Measurements from ENCODE around the gene CIT. TPM values are rescaled to one million over a fixed set of nuclear protein-coding genes. Genes with fewer than 3 reads are reported as not detected.
"Not testable (repeated sequence)": the region's sequence is repeated elsewhere in the genome, so short reads cannot be mapped to it uniquely, and the experiment has no call there.

CIT gene, protein sequence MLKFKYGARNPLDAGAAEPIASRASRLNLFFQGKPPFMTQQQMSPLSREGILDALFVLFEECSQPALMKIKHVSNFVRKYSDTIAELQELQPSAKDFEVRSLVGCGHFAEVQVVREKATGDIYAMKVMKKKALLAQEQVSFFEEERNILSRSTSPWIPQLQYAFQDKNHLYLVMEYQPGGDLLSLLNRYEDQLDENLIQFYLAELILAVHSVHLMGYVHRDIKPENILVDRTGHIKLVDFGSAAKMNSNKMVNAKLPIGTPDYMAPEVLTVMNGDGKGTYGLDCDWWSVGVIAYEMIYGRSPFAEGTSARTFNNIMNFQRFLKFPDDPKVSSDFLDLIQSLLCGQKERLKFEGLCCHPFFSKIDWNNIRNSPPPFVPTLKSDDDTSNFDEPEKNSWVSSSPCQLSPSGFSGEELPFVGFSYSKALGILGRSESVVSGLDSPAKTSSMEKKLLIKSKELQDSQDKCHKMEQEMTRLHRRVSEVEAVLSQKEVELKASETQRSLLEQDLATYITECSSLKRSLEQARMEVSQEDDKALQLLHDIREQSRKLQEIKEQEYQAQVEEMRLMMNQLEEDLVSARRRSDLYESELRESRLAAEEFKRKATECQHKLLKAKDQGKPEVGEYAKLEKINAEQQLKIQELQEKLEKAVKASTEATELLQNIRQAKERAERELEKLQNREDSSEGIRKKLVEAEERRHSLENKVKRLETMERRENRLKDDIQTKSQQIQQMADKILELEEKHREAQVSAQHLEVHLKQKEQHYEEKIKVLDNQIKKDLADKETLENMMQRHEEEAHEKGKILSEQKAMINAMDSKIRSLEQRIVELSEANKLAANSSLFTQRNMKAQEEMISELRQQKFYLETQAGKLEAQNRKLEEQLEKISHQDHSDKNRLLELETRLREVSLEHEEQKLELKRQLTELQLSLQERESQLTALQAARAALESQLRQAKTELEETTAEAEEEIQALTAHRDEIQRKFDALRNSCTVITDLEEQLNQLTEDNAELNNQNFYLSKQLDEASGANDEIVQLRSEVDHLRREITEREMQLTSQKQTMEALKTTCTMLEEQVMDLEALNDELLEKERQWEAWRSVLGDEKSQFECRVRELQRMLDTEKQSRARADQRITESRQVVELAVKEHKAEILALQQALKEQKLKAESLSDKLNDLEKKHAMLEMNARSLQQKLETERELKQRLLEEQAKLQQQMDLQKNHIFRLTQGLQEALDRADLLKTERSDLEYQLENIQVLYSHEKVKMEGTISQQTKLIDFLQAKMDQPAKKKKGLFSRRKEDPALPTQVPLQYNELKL (N-terminal part only)
- 28.2 TPM for polyA plus RNA-seq (2012; ENCODE audit: insufficient read depth, insufficient read length)

- peak within 1 kb of the TSS; percentile 95 for H3K4me3 ChIP-seq (ENCODE audit: low read length)
- DNase-seq (ENCODE audit: low read depth, low spot score), result peak; percentile 96
Measured at GRCh38 chr12:119876761-119877638, at the start of gene CIT. TSS of gene CIT (minus strand) at chr12:119877320. CDS start at chr12:119876168, 1,152 bp downstream.

- H3K4me3 ChIP-seq (ENCODE audit: low read length), result no peak overlapping the region
- DNase-seq (ENCODE audit: low read depth, low spot score), result no peak
Measured at GRCh38 chr12:119925269-119925668, 48.1 kb upstream of the CIT start.

GRCh38 chr12:119920064-119920463 lies 42.9 kb upstream of the CIT start:
- DNase-seq (ENCODE audit: low read depth, low spot score), result no peak
- no peak overlapping the region for H3K4me3 ChIP-seq (ENCODE audit: low read length)

DNA sequence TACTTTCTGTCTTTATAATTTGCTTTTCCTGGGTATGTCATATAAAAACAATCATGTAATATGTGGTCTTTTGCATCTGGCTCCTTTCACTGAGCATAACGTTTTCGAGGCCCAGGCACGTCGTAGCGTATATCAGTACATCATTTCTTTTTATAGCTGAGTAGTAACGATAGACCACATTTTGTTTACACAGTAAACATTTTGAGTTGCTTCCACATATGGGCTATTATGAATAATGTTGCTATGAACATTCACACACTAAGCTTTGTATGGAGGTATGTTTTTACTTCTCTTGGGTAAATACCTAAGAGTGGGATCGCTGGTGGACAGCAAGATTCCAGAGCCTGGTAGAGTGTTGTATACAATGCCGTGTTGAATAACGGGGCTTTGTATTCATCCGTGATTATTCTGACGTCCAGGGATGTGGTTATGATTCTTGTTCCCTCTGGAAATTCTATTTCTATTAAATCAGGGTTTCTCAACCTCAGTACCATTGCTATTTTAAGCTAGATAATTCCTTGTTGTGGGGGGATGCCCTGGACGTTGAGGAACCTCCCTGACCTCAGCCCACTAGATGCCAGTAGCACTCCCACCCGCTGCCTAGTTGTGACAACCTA lies 38.9 kb upstream of the CIT start:
- no peak overlapping the region for H3K4me3 ChIP-seq (ENCODE audit: low read length)
- DNase-seq (ENCODE audit: low read depth, low spot score), result no peak

GRCh38 chr12:119914666-119915065 lies 37.5 kb upstream of the CIT start:
- no peak for DNase-seq (ENCODE audit: low read depth, low spot score)
- H3K4me3 ChIP-seq (ENCODE audit: low read length), result no peak overlapping the region

DNA sequence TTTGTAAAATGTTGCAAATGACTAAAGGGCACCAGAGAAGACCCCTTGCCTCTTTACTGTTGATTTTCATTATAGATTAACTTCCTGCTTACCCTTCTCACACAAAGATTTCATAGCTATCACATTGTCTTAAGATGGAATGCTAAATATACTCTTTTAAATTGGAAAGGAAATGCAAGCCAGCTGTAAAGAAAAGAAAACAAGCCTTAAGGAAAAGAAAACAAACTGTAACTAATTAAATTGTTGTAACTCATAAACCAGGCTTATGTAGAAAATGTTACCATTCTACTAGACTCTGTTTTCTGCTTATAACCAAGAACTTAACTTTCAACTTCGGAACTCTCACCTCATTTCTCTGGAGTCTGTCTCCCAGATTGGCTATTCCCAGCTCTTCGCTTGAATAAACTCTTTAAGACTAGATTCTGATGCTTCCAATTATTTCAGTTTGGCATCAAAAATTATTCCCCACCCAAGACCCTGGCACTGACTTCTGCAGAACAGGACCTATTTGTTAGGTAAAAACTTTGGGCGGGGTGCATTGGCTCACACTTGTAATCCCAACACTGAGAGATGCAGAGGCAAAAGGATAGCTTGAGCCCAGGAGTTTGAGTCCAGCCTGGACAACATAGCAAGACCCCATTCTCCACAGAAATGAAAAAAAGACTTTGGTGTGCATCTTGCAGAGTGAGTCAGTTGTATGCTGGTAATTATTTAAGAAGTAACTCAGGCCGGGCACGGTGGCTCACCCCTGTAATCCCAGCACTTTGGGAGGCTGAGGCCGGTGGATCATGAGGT lies 36.6 kb upstream of the CIT start:
- H3K4me3 ChIP-seq (ENCODE audit: low read length), result no peak overlapping the region
- DNase-seq (ENCODE audit: low read depth, low spot score), result no peak

- no peak for DNase-seq (ENCODE audit: low read depth, low spot score)
- no peak overlapping the region for H3K4me3 ChIP-seq (ENCODE audit: low read length)
Measured at GRCh38 chr12:119911182-119911581, 34.1 kb upstream of the CIT start.

GRCh38 chr12:119910586-119910985 lies 33.5 kb upstream of the CIT start:
- H3K4me3 ChIP-seq (ENCODE audit: low read length), result no peak overlapping the region

GRCh38 chr12:119902084-119902509 lies 25.0 kb upstream of the CIT start:
- DNase-seq (ENCODE audit: low read depth, low spot score), result peak; percentile 87
- H3K4me3 ChIP-seq (ENCODE audit: low read length), result no peak overlapping the region

More at GRCh38 chr12:119910586-119910985, 33.5 kb upstream of the CIT start:
- DNase-seq (ENCODE audit: low read depth, low spot score), result no peak

DNA sequence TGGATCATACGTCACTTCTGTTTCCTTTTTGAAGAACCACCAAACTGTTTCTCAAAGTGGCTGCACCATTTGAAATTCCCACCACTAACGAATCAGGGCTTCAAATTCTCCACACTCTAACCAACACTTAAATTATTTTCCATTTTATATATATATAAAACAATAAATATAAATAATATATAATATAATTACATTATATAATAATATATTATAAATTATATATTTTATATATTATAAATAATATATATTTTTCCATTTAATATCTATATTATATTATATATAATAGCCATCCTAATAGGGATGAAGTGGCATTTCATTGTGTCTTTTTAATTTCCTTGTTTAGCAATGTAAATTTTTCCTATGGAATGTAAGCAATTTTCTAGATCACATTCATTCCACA lies 24.6 kb upstream of the CIT start:
- DNase-seq (ENCODE audit: low read depth, low spot score), result no peak
- no peak overlapping the region for H3K4me3 ChIP-seq (ENCODE audit: low read length)

DNA sequence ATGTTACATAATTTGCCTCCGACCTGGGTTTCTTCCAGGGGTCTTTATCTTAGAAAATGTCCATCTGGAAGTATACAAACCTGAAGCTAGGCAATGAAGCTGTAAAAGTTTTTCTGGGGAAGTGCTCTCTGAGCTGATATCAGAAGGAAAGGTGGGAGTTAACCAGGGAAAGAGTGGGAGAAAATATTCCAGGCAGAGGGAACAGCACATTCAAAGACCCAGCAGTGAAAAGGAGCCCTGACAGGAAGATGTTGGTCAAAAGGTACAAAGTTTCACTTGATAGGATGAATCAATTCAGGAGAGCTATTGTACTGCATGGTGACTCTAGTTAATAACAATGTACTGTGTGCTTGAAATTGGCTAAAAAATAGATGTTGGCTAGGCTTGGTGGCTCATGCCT lies 17.8 kb upstream of the CIT start:
- no peak overlapping the region for H3K4me3 ChIP-seq (ENCODE audit: low read length)
- DNase-seq (ENCODE audit: low read depth, low spot score), result no peak

GRCh38 chr12:119892611-119893010 lies 15.5 kb upstream of the CIT start:
- not testable (repeated sequence) for DNase-seq (ENCODE audit: low read depth, low spot score); H3K4me3 ChIP-seq (ENCODE audit: low read length)

GRCh38 chr12:119885549-119885948 lies 8.4 kb upstream of the CIT start:
- DNase-seq (ENCODE audit: low read depth, low spot score), result no peak

DNA sequence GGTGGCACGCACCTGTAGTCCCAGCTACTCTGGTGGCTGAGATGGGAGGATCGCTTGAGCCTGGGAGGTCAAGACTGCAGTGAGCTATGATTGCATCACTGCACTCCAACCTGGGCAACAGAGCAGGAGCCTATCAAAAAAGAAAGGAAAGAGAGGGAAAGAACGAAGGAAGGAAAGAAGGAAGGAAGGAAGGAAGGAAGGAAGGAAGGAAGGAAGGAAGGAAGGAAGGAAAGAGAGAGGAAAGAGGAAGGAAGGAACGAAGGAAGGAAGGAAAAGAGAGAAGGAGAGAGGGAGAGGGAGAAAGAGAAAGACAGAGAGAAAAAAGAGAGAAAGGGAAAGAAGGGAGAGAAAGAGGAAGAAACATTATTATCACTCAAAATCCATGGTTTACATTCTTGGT lies 6.7 kb upstream of the CIT start:
- DNase-seq (ENCODE audit: low read depth, low spot score); H3K4me3 ChIP-seq (ENCODE audit: low read length): not testable (repeated sequence)

More at GRCh38 chr12:119885549-119885948, 8.4 kb upstream of the CIT start:
- no peak overlapping the region for H3K4me3 ChIP-seq (ENCODE audit: low read length)

- no peak overlapping the region for H3K4me3 ChIP-seq (ENCODE audit: low read length)
- DNase-seq (ENCODE audit: low read depth, low spot score), result no peak
Measured at GRCh38 chr12:119883237-119883636, 6.1 kb upstream of the CIT start.

GRCh38 chr12:119877639-119877948 lies 474 bp upstream of the CIT start:
- no peak for DNase-seq (ENCODE audit: low read depth, low spot score)
- peak overlapping the region; percentile 95 for H3K4me3 ChIP-seq (ENCODE audit: low read length)

DNA sequence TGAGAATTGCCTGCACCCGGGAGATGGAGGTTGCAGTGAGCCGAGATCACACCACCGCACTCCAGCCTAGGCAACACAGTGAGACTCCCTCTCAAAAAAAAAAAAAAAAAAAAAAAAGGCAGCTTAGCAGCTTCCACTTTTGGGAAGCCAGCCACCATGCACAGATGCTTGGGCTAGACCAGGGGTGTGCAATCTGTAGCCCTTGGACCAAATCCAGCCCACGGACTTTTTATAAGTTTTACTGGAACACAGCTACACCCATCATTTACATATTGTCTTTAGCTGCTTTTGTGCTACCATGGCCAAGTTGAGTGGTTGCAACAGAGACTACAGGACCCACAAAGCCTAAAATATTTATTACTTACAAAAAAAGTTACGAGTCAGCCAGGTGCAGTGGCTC lies 6.7 kb downstream of the CIT start:
- no peak for DNase-seq (ENCODE audit: low read depth, low spot score)
- H3K4me3 ChIP-seq (ENCODE audit: low read length), result no peak overlapping the region

Data from Jurkat, Clone E6-1 (cell line).